HEK293 (cell line): ENCODE results near the gene FRMPD4.
A peak's percentile ranks its signal among the peaks of the same experiment; 100 is the strongest.

Experiments used
- CTCF ChIA-PET: fragments of 350-600 bp; formaldehyde crosslinking; extraction: SDS; loops from one replicate; lab custom pipeline; 2021; ENCODE audit warnings: antibody characterized with exemption; lab: Yijun Ruan, JAX
- POLR2A ChIA-PET: fragments of 300-600 bp; formaldehyde crosslinking; extraction: SDS; loops from one replicate; lab custom pipeline; 2020; ENCODE audit warnings: antibody characterized with exemption, inconsistent platforms; lab: Yijun Ruan, JAX
- H3K27ac ChIP-seq: fragments of 200-500 bp; sonication (Bioruptor generic); 2 replicates; pipeline ENCODE4 v1.5.1; 2014; ENCODE audit warnings: low read depth, low read length, control low read depth, inconsistent platforms; ENCODE audit errors: extremely low read depth
- H3K36me3 ChIP-seq, 2 experiments: fragments of 200-500 bp in 1 of 2; sonication (Bioruptor generic) in 1 of 2; 1 replicate in 1 of 2; 2 replicates in 1 of 2; pipeline ENCODE4 v1.5.1; 2014 to 2017; ENCODE audit warnings: inconsistent platforms in 2 of 2, low read length in 2 of 2; ENCODE audit not compliant: control insufficient read depth in 2 of 2, insufficient read depth in 1 of 2
- H3K4me1 ChIP-seq: fragments of 200-500 bp; sonication (Bioruptor generic); 2 replicates; pipeline ENCODE4 v1.5.1; 2014; ENCODE audit warnings: mild to moderate bottlenecking, low read length, inconsistent platforms; ENCODE audit not compliant: control insufficient read depth, insufficient read depth
- H3K4me3 ChIP-seq: 2 replicates; pipeline ENCODE4 v1.5.1; 2011; ENCODE audit warnings: low read depth, mild to moderate bottlenecking, control low read depth, low read length, moderate library complexity
- H3K9me3 ChIP-seq: fragments of 200-500 bp; sonication (Bioruptor generic); 2 replicates; pipeline ENCODE4 v1.5.1; 2014; ENCODE audit warnings: low read depth, low read length, inconsistent platforms; ENCODE audit not compliant: control insufficient read depth, insufficient read depth
- EGR2 ChIP-seq: fragments of 450-650 bp; formaldehyde crosslinking; IDR thresholded peaks from 2 replicates; pipeline ENCODE4 v1.5.1; 2016; ENCODE audit warnings: low read depth, missing biosample characterization, missing genetic modification characterization
- GLIS1 ChIP-seq: fragments of 450-650 bp; formaldehyde crosslinking; IDR thresholded peaks from 2 replicates; pipeline ENCODE4 v1.5.1; 2016; ENCODE audit warnings: missing biosample characterization, missing genetic modification characterization
- HOXA7 ChIP-seq: sonication (generic); formaldehyde crosslinking; IDR thresholded peaks from 2 replicates; pipeline ENCODE4 v1.8.1; 2022; ENCODE audit warnings: missing genetic modification reagents, borderline replicate concordance
- KLF7 ChIP-seq: fragments of 450-650 bp; formaldehyde crosslinking; IDR thresholded peaks from 2 replicates; pipeline ENCODE4 v1.5.1; 2016; ENCODE audit warnings: missing biosample characterization, missing genetic modification characterization, borderline replicate concordance
- OVOL3 ChIP-seq: fragments of 450-650 bp; formaldehyde crosslinking; IDR thresholded peaks from 2 replicates; pipeline ENCODE4 v1.5.1; 2016; ENCODE audit warnings: missing biosample characterization, missing genetic modification characterization
- ZBTB1 ChIP-seq: fragments of 450-650 bp; formaldehyde crosslinking; IDR thresholded peaks from 2 replicates; pipeline ENCODE4 v1.5.1; 2016; ENCODE audit warnings: missing biosample characterization, missing genetic modification characterization
- ZNF138 ChIP-seq: fragments of 450-650 bp; formaldehyde crosslinking; IDR thresholded peaks from 2 replicates; pipeline ENCODE4 v1.5.1; 2016; ENCODE audit warnings: missing biosample characterization, missing genetic modification characterization, borderline replicate concordance
- ZNF157 ChIP-seq: fragments of 450-650 bp; formaldehyde crosslinking; IDR thresholded peaks from 2 replicates; pipeline ENCODE4 v1.5.1; 2016; ENCODE audit warnings: missing biosample characterization, missing genetic modification characterization
- ZNF184 ChIP-seq: fragments of 450-650 bp; IDR thresholded peaks from 2 replicates; pipeline ENCODE4 v1.5.1; 2018; ENCODE audit warnings: missing biosample characterization, mild to moderate bottlenecking, missing genetic modification characterization
- ZNF354C ChIP-seq: fragments of 450-650 bp; formaldehyde crosslinking; IDR thresholded peaks from 2 replicates; pipeline ENCODE4 v1.5.1; 2016; ENCODE audit warnings: missing biosample characterization, missing genetic modification characterization, low read depth, borderline replicate concordance
- ZNF394 ChIP-seq: fragments of 450-650 bp; formaldehyde crosslinking; IDR thresholded peaks from 2 replicates; pipeline ENCODE4 v1.5.1; 2016; ENCODE audit warnings: missing biosample characterization, missing genetic modification characterization, mild to moderate bottlenecking, moderate library complexity, borderline replicate concordance
- ZNF558 ChIP-seq: fragments of 450-650 bp; formaldehyde crosslinking; IDR thresholded peaks from 2 replicates; pipeline ENCODE4 v1.5.1; 2016; ENCODE audit warnings: missing biosample characterization, missing genetic modification characterization
- ZNF707 ChIP-seq: fragments of 450-650 bp; formaldehyde crosslinking; IDR thresholded peaks from 2 replicates; pipeline ENCODE4 v1.5.1; 2016; ENCODE audit warnings: missing biosample characterization, missing genetic modification characterization
- ZNF747 ChIP-seq: fragments of 450-650 bp; formaldehyde crosslinking; IDR thresholded peaks from 2 replicates; pipeline ENCODE4 v1.5.1; 2016; ENCODE audit warnings: missing biosample characterization, missing genetic modification characterization
- ZNF785 ChIP-seq: fragments of 450-650 bp; formaldehyde crosslinking; IDR thresholded peaks from 2 replicates; pipeline ENCODE4 v1.5.1; 2016; ENCODE audit warnings: missing biosample characterization, missing genetic modification characterization
- TF ChIP-seq, protein P1 (sequence below): fragments of 450-650 bp; formaldehyde crosslinking; IDR thresholded peaks from 2 replicates; pipeline ENCODE4 v1.5.1; 2017; ENCODE audit warnings: missing biosample characterization, missing genetic modification characterization
- TF ChIP-seq, protein P2 (sequence below): fragments of 450-650 bp; formaldehyde crosslinking; IDR thresholded peaks from 2 replicates; pipeline ENCODE4 v1.5.1; 2016; ENCODE audit warnings: missing biosample characterization, missing genetic modification characterization, low read depth
- TF ChIP-seq, protein P3 (sequence below): fragments of 450-650 bp; formaldehyde crosslinking; IDR thresholded peaks from 2 replicates; pipeline ENCODE4 v1.5.1; 2017; ENCODE audit warnings: missing biosample characterization, mild to moderate bottlenecking, missing genetic modification characterization, moderate library complexity
- TF ChIP-seq, protein P4 (sequence below): fragments of 450-650 bp; formaldehyde crosslinking; IDR thresholded peaks from 2 replicates; pipeline ENCODE4 v1.5.1; 2016; ENCODE audit warnings: missing biosample characterization, missing genetic modification characterization
- TF ChIP-seq, protein P5 (sequence below): fragments of 450-650 bp; formaldehyde crosslinking; IDR thresholded peaks from 2 replicates; pipeline ENCODE4 v1.5.1; 2017; ENCODE audit warnings: missing biosample characterization, missing genetic modification characterization

FRMPD4 gene

DNA sequence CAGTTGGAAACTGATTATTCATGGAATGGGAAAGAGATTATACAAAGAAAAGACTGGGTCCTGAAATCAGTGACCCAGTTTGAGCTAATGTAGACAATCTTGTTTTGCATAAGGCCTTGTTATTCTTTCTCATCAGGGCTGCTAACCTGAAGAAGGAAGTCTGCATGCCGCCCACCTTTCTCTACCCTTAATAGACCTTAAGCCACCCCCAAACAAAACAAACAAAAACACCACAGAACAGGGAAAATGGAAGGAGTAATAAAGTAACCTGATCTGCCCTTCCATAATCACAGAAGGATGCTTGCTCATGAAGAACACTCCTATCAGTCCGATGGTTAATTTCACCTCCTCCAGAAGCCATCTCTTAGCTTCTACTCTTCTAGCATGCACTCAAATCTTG is 288.1 kb downstream of the FRMPD4 start (continued):
- TF ChIP-seq, protein P1, sequence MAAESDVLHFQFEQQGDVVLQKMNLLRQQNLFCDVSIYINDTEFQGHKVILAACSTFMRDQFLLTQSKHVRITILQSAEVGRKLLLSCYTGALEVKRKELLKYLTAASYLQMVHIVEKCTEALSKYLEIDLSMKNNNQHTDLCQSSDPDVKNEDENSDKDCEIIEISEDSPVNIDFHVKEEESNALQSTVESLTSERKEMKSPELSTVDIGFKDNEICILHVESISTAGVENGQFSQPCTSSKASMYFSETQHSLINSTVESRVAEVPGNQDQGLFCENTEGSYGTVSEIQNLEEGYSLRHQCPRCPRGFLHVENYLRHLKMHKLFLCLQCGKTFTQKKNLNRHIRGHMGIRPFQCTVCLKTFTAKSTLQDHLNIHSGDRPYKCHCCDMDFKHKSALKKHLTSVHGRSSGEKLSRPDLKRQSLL (tag by site-specific recombination): no peak
- TF ChIP-seq ZNF785 (tag by site-specific recombination) (no peak), EGR2 (tag by site-specific recombination) (peak; percentile 72)
- TF ChIP-seq, protein P2, sequence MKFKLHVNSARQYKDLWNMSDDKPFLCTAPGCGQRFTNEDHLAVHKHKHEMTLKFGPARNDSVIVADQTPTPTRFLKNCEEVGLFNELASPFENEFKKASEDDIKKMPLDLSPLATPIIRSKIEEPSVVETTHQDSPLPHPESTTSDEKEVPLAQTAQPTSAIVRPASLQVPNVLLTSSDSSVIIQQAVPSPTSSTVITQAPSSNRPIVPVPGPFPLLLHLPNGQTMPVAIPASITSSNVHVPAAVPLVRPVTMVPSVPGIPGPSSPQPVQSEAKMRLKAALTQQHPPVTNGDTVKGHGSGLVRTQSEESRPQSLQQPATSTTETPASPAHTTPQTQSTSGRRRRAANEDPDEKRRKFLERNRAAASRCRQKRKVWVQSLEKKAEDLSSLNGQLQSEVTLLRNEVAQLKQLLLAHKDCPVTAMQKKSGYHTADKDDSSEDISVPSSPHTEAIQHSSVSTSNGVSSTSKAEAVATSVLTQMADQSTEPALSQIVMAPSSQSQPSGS: no peak

DNA sequence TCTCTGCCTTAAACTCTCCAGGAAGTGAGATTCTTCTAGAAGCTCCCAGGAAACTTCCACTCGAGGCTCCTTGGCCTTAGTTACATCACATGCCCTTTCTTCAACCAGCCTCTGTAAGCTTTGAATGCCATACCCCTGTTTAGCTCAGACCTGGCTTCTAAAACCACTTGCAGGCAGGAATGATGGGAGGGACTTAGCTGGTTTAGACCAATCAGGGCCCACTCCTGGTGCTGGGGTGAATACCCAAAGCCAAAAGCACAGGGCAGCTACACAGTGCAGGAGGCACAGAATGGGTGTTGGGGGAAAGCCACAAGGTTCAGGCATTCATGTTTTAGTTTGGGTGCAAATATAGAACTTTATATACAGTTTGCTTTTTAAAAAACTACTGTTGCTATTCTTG is 296.2 kb downstream of the FRMPD4 start:
- POLR2A ChIA-PET: no interaction called here
- TF ChIP-seq HOXA7 (CRISPR knock-in tag): no peak
- TF ChIP-seq, protein P3, sequence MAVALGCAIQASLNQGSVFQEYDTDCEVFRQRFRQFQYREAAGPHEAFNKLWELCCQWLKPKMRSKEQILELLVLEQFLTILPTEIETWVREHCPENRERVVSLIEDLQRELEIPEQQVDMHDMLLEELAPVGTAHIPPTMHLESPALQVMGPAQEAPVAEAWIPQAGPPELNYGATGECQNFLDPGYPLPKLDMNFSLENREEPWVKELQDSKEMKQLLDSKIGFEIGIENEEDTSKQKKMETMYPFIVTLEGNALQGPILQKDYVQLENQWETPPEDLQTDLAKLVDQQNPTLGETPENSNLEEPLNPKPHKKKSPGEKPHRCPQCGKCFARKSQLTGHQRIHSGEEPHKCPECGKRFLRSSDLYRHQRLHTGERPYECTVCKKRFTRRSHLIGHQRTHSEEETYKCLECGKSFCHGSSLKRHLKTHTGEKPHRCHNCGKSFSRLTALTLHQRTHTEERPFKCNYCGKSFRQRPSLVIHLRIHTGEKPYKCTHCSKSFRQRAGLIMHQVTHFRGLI: no peak
- no peak for TF ChIP-seq ZNF184
- TF ChIP-seq ZNF138: no peak
- TF ChIP-seq ZNF558: no peak
- TF ChIP-seq ZNF157 (tag by site-specific recombination): no peak
- no peak for TF ChIP-seq KLF7
- no peak for TF ChIP-seq OVOL3 (tag by site-specific recombination)
- no peak for TF ChIP-seq GLIS1 (tag by site-specific recombination)
- TF ChIP-seq, protein P4, sequence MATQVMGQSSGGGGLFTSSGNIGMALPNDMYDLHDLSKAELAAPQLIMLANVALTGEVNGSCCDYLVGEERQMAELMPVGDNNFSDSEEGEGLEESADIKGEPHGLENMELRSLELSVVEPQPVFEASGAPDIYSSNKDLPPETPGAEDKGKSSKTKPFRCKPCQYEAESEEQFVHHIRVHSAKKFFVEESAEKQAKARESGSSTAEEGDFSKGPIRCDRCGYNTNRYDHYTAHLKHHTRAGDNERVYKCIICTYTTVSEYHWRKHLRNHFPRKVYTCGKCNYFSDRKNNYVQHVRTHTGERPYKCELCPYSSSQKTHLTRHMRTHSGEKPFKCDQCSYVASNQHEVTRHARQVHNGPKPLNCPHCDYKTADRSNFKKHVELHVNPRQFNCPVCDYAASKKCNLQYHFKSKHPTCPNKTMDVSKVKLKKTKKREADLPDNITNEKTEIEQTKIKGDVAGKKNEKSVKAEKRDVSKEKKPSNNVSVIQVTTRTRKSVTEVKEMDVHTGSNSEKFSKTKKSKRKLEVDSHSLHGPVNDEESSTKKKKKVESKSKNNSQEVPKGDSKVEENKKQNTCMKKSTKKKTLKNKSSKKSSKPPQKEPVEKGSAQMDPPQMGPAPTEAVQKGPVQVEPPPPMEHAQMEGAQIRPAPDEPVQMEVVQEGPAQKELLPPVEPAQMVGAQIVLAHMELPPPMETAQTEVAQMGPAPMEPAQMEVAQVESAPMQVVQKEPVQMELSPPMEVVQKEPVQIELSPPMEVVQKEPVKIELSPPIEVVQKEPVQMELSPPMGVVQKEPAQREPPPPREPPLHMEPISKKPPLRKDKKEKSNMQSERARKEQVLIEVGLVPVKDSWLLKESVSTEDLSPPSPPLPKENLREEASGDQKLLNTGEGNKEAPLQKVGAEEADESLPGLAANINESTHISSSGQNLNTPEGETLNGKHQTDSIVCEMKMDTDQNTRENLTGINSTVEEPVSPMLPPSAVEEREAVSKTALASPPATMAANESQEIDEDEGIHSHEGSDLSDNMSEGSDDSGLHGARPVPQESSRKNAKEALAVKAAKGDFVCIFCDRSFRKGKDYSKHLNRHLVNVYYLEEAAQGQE (tag by site-specific recombination): no peak
- no peak for TF ChIP-seq ZNF707 (tag by site-specific recombination)
- no peak for TF ChIP-seq ZNF354C (tag by site-specific recombination)
- no peak for TF ChIP-seq ZNF747 (tag by site-specific recombination)
- TF ChIP-seq ZBTB1 (tag by site-specific recombination): no peak
- TF ChIP-seq ZNF394 (tag by site-specific recombination): no peak
- TF ChIP-seq, protein P5, sequence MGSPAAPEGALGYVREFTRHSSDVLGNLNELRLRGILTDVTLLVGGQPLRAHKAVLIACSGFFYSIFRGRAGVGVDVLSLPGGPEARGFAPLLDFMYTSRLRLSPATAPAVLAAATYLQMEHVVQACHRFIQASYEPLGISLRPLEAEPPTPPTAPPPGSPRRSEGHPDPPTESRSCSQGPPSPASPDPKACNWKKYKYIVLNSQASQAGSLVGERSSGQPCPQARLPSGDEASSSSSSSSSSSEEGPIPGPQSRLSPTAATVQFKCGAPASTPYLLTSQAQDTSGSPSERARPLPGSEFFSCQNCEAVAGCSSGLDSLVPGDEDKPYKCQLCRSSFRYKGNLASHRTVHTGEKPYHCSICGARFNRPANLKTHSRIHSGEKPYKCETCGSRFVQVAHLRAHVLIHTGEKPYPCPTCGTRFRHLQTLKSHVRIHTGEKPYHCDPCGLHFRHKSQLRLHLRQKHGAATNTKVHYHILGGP (tag by site-specific recombination): no peak

More for the DNA sequence above, 296.2 kb downstream of the FRMPD4 start:
- Histone ChIP-seq H3K4me3 (no peak overlapping the region), H3K27ac (no peak overlapping the region), H3K9me3 (no peaks in the 10 kb centered on the region), H3K36me3 (no peaks in the 10 kb centered on the region), H3K4me1 (no peaks in the 10 kb centered on the region)
- CTCF ChIA-PET: no interaction called here
